ENCODE results near the gene TMEM132C. TPM values are rescaled to one million over a fixed set of nuclear protein-coding genes. Genes with fewer than 3 reads are reported as not detected.
"Not testable (repeated sequence)": the region's sequence is repeated elsewhere in the genome, so short reads cannot be mapped to it uniquely, and the experiment has no call there.

TMEM132C gene
- total and polyA plus RNA-seq, 2 donors (not counting 3 experiments of a cell fraction or from before 2014, with no cell fraction given): not detected

- FAIRE-seq (no peak), DNase-seq (ENCODE audit: low read depth, low spot score) (no peak)
- dilution Hi-C loops (cut with MboI; ENCODE audit: extremely low pct_ligation_motif_present, low sequenced_read_pairs) (no loop called here), intact Hi-C loops (cut with micrococcal nuclease) (no loop called here)
- no peaks in the 10 kb centered on the region for H3K27me3 ChIP-seq (ENCODE audit: control insufficient read depth in 2 of 2, insufficient read depth in 2 of 2, low read length in 2 of 2)
- H3K27ac ChIP-seq (ENCODE audit: insufficient read depth, low read depth, low read length): no peak overlapping the region
- no peak overlapping the region for H3K4me2 ChIP-seq (ENCODE audit: insufficient read depth, low read length)
- H3K79me2 ChIP-seq (ENCODE audit: control insufficient read depth, insufficient read depth, low read length): no peaks in the 10 kb centered on the region
- BruUV-seq (replicated peaks): no TSS peak
- no peak overlapping the region for H3K9ac ChIP-seq (replicated peaks; ENCODE audit: extremely low read depth, insufficient read depth, low read length)
- H2AFZ ChIP-seq (ENCODE audit: low read depth, low read length): no peak overlapping the region
- no peak overlapping the region for H3K4me3 ChIP-seq (replicated peaks in 1 of 3; ENCODE audit: insufficient read depth in 1 of 3, low read depth in 1 of 3, low read length in 3 of 3)
- H3K9me1 ChIP-seq (replicated peaks; ENCODE audit: control insufficient read depth, extremely low read depth, insufficient read depth, low read length): no peaks in the 10 kb centered on the region
- H3K9me3 ChIP-seq (replicated peaks; ENCODE audit: control insufficient read depth, insufficient read depth, low read length): peaks cover 4% of the 10 kb centered on the region
- H4K20me1 ChIP-seq (replicated peaks; ENCODE audit: control insufficient read depth, extremely low read depth, insufficient read depth, low read length): no peaks in the 10 kb centered on the region
- TF ChIP-seq EZH2 (IDR thresholded peaks at IDR 0.05; ENCODE audit: borderline replicate concordance, low read depth, low read length, severe bottlenecking): no peak
- TF ChIP-seq MAX (IDR thresholded peaks at IDR 0.05; ENCODE audit: insufficient read depth, insufficient read length): no peak
- TF ChIP-seq POLR2AphosphoS5 (IDR thresholded peaks at IDR 0.05; ENCODE audit: insufficient read depth, low read depth, low read length): no peak
- H3K4me1 ChIP-seq (ENCODE audit: control insufficient read depth, extremely low read depth, insufficient read depth, low read length): no peaks in the 10 kb centered on the region
- ChIA-PET CTCF (no interaction called here), POLR2A (no interaction called here)
- no peaks in the 10 kb centered on the region for H3K36me3 ChIP-seq (ENCODE audit: control insufficient read depth in 2 of 2, extremely low read depth in 1 of 2, insufficient read depth in 2 of 2, low read length in 2 of 2)
Measured at GRCh38 chr12:128476266-128476665, 209.3 kb downstream of the TMEM132C start.

GRCh38 chr12:128483526-128484255 lies 216.7 kb downstream of the TMEM132C start:
- no peaks in the 10 kb centered on the region for H4K20me1 ChIP-seq (replicated peaks; ENCODE audit: control insufficient read depth, extremely low read depth, insufficient read depth, low read length)
- H3K27me3 ChIP-seq (ENCODE audit: control insufficient read depth in 2 of 2, insufficient read depth in 2 of 2, low read length in 2 of 2): no peaks in the 10 kb centered on the region
- BruUV-seq (replicated peaks): no TSS peak
- POLR2A ChIA-PET: interaction anchor here (0.6 kb wide), 1 partner anchor 53 kb away, joined by 9 read pairs; no protein-coding TSS in a partner anchor
- no peak for TF ChIP-seq EZH2 (IDR thresholded peaks at IDR 0.05; ENCODE audit: borderline replicate concordance, low read depth, low read length, severe bottlenecking)
- no peak for TF ChIP-seq POLR2AphosphoS5 (IDR thresholded peaks at IDR 0.05; ENCODE audit: insufficient read depth, low read depth, low read length)
- TF ChIP-seq MAX (IDR thresholded peaks at IDR 0.05; ENCODE audit: insufficient read depth, insufficient read length): no peak
- TF ChIP-seq POLR2A (IDR thresholded peaks at IDR 0.05; ENCODE audit: low read depth, low read length): no peak
- H3K4me2 ChIP-seq (ENCODE audit: insufficient read depth, low read length): no peak overlapping the region
- no peak overlapping the region for H3K4me3 ChIP-seq (replicated peaks in 1 of 3; ENCODE audit: insufficient read depth in 1 of 3, low read depth in 1 of 3, low read length in 3 of 3)
- CTCF ChIA-PET: no interaction called here
- FAIRE-seq: no peak
- no peaks in the 10 kb centered on the region for H3K9me1 ChIP-seq (replicated peaks; ENCODE audit: control insufficient read depth, extremely low read depth, insufficient read depth, low read length)
- no peak for DNase-seq (ENCODE audit: low read depth, low spot score)
- H3K9ac ChIP-seq (replicated peaks; ENCODE audit: extremely low read depth, insufficient read depth, low read length): no peak overlapping the region
- H3K9me3 ChIP-seq (replicated peaks; ENCODE audit: control insufficient read depth, insufficient read depth, low read length): peaks cover 11% of the 10 kb centered on the region
- no peaks in the 10 kb centered on the region for H3K36me3 ChIP-seq (ENCODE audit: control insufficient read depth in 2 of 2, extremely low read depth in 1 of 2, insufficient read depth in 2 of 2, low read length in 2 of 2)
- intact Hi-C loops (cut with micrococcal nuclease): no loop called here
- H3K79me2 ChIP-seq (ENCODE audit: control insufficient read depth, insufficient read depth, low read length): no peaks in the 10 kb centered on the region
- no peak overlapping the region for H2AFZ ChIP-seq (ENCODE audit: low read depth, low read length)
- dilution Hi-C loops (cut with MboI; ENCODE audit: extremely low pct_ligation_motif_present, low sequenced_read_pairs): no loop called here
- no peaks in the 10 kb centered on the region for H3K4me1 ChIP-seq (ENCODE audit: control insufficient read depth, extremely low read depth, insufficient read depth, low read length)
- H3K27ac ChIP-seq (ENCODE audit: insufficient read depth, low read depth, low read length): no peak overlapping the region

- H3K36me3 ChIP-seq (ENCODE audit: control insufficient read depth in 2 of 2, extremely low read depth in 1 of 2, insufficient read depth in 2 of 2, low read length in 2 of 2); BruUV-seq (replicated peaks); H2AFZ ChIP-seq (ENCODE audit: low read depth, low read length); H3K27ac ChIP-seq (ENCODE audit: insufficient read depth, low read depth, low read length); H3K4me1 ChIP-seq (ENCODE audit: control insufficient read depth, extremely low read depth, insufficient read depth, low read length); dilution Hi-C loops (cut with MboI; ENCODE audit: extremely low pct_ligation_motif_present, low sequenced_read_pairs); H4K20me1 ChIP-seq (replicated peaks; ENCODE audit: control insufficient read depth, extremely low read depth, insufficient read depth, low read length); H3K79me2 ChIP-seq (ENCODE audit: control insufficient read depth, insufficient read depth, low read length); POLR2A ChIA-PET; H3K4me2 ChIP-seq (ENCODE audit: insufficient read depth, low read length); H3K9ac ChIP-seq (replicated peaks; ENCODE audit: extremely low read depth, insufficient read depth, low read length); DNase-seq (ENCODE audit: low read depth, low spot score); CTCF ChIA-PET; FAIRE-seq; H3K9me1 ChIP-seq (replicated peaks; ENCODE audit: control insufficient read depth, extremely low read depth, insufficient read depth, low read length); H3K27me3 ChIP-seq (ENCODE audit: control insufficient read depth in 2 of 2, insufficient read depth in 2 of 2, low read length in 2 of 2); H3K9me3 ChIP-seq (replicated peaks; ENCODE audit: control insufficient read depth, insufficient read depth, low read length); H3K4me3 ChIP-seq (replicated peaks in 1 of 3; ENCODE audit: insufficient read depth in 1 of 3, low read depth in 1 of 3, low read length in 3 of 3); intact Hi-C loops (cut with micrococcal nuclease): not testable (repeated sequence)
Measured at GRCh38 chr12:128497376-128497775, 230.4 kb downstream of the TMEM132C start.

Measured in endothelial cell of umbilical vein (primary cell).